DND-41 (cell line): ENCODE results near the gene ABLIM1.

ENCODE experiments used
- CTCF ChIP-seq: IDR thresholded peaks from 2 replicates; pipeline ENCODE4 v1.5.1; 2012; ENCODE audit warnings: borderline replicate concordance, low read length, moderate library complexity, mild to moderate bottlenecking; ENCODE audit not compliant: poor library complexity, severe bottlenecking; ENCODE audit errors: extremely low read depth
- EZH2 ChIP-seq: IDR thresholded peaks from 3 replicates; pipeline ENCODE4 v1.6.1; 2012; ENCODE audit warnings: borderline replicate concordance, low read depth, mild to moderate bottlenecking, moderate library complexity, low read length, inconsistent platforms; ENCODE audit not compliant: severe bottlenecking

DNA sequence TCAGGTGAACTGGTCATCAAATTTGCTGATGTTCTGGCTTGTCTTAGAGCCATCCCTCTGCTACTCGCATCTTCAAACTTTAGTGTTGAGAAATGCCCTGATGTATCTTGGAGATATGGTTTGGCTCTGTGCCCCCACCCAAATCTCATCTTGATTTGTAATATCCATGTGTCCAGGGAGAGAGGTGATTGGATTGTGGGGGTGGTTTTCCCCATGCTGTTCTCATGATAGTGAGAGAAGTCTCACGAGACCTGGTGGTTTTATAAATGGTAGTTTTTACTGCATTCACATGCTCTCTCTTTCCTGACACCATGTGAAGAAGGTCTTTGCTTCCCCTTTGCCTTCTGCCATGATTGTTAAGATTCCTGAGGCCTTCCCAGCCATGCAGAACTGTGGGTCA is 179.8 kb downstream of the ABLIM1 start:
- TF ChIP-seq EZH2 (no peak), CTCF (no peak)
